LoVo (cell line): Measurements from ENCODE around the gene RAB6A.
"Not testable (repeated sequence)": the region's sequence is repeated elsewhere in the genome, so short reads cannot be mapped to it uniquely, and the experiment has no call there.

ENCODE experiments used
- DNase-seq: peaks from one replicate; pipeline ENCODE4 v3.0.0-alpha.2; 2016; ENCODE audit warnings: low spot score

The RAB6A gene

DNA sequence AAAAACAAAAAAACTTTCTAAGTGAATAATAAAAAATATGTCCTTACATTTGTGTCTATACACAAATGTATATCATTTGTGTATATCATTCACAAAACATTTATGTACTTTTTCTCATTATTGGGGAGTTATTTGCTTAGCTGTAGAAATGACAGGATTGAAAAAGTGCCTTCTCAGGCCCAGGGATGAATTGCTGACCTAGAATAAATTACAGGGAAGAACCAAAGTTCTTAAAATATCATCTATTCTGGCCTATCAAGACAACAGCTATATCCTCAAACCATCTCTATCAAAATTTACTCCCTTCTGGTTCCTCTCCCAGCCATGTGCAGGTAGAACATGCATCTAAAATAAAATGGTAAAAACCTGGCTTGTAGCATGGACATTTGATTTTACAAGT is 1.9 kb upstream of the RAB6A start:
- DNase-seq, result no peak

DNA sequence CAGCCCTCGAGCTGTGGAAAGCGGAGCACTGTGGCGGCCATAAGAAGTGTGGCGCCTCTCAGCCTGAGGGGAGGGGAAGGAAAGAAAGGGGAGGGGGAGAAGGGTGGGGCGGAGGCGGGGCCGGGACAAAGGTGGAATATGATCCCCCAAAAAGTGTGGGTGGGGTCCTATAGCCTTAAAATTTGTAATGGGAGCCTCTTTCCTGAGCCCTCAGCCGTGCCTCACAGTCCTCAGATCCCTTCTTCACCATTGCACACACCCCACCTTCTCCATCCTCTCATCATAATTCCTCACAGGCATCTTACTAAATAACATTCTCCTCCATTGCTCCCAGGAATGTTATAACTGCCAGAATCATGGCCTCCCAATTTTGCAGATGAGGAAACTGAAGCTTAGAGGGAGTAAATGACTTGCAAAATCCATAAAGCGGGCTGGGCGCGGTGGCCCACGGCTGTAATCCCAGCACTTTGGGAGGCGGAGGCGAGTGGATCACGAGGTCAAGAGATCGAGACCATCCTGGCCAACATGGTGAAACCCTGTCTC is 600 bp upstream of the RAB6A start:
- no peak for DNase-seq

DNA sequence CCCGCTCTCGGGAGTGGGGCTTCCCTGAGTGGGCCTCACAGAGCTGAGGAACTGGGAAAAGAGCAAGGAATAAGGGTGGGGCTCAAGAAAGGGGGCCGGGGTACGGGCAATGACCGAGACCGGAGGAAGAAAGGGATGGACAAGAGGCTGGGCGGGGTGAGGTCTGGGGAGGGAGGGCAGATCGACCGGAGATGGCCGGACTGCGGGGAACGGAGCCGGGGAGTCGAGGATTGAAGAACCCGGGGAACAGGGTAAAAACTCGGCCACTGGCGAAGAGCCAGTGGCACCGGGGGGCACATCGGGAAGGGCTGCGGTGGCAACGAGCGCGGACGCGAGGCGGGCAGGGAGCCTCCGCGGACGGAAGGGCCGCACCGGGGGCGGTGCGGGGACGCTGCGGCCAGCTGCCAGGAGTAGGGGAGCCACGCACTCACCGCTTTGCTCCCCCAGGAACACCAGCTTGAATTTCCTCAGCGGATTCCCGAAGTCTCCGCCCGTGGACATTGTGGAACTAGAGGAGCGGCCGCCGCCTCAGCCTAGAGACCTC is 667 bp downstream of the RAB6A start:
- no peak for DNase-seq

DNA sequence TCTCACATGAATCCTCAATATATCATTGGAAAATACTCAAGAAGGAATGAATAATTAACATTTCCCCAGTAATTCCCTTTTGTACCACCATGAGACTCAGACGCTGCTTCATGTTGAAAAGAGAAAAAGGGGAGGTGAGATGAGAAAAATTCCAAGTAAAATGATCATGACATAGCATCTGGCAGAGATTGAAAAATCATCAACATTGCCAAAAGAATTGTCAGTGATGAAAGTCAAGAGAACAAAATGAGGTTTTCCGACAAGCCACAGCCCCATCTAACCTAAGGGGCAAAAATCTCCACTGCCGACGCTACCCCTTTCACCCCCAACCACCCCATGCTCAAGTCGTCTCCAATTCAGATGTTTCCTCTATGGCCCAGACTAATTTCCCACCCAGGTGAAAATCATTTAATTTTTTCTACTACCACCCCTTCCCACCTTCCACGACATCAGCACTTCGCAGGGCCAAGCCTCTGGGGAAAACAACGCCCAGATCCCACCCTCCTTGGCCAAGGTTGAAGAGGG is 1.2 kb downstream of the RAB6A start:
- no peak for DNase-seq

DNA sequence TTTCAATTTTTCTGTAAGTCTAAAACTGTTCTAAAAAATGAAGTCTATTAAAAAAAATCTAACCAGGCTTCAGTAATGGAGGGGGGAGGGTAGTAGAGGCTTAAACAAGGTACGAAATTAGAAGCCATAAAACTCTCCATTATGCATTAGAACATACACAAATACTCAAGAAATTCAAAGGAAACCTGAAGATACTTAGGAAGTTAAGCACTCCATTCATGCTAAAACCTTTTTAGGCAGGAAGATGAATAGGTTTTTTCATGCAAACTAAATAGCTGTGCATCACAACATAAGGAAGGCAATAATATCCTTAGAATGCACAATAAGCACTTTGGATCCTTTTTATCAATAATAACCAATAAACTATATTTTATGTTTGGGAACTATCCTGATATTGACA is 2.4 kb downstream of the RAB6A start:
- DNase-seq, result no peak

DNA sequence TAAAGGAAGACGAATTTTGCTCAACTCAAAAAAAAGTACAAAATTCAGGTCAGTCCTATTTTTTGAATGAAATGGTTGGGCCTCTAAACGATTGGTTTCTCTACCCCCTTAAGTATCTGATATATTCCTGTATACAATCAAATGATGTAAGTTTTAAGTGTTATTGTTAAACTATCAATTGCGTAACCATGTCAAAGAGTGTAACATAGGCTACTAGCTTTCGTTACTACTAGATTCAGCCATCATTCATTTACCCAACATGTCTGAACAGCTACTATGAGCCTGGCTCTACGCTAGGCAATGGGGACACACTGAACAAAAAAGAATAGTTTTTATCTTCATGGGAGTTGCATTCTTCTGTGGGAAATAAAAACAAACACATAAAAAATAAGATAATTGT is 3.3 kb downstream of the RAB6A start:
- DNase-seq, result no peak

DNA sequence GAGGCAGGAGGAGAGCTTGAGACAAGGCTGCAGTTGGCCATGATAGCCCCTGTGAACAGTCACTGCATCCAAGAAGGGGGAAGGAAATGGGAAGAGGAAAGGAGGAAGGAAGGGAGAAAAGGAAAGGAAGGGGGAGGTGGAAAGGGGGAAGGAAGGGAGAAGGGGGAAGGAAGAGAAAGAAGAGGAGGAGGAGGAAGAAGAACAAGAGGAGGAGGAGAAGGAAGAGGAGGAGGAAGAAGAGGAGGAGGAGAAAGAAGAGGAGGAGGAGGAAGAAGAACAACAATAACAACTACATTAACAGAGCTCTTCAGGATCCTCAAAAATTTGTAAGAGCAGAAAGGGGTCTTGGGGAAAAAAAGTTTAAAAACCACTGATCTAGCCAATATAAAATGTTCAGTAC is 5.2 kb downstream of the RAB6A start:
- DNase-seq, result no peak

DNA sequence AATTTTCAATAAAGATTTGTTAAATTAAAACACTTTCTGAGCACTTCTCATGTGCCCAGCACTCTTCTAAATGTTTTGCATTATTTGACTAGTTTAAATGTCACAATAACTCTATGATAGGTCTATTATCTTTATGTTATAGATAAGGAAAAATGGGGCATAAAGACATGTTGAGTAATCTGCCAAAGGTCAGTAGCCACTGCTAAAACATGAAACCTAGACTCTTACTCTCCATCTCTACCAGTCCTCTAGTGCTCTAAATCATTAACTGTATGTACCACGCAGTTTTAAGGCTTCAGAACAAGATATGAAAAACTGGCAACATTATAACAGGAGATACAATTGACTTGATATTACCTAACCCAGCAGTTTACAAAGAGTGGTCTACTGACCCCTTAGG is 6.9 kb downstream of the RAB6A start:
- no peak for DNase-seq

DNA sequence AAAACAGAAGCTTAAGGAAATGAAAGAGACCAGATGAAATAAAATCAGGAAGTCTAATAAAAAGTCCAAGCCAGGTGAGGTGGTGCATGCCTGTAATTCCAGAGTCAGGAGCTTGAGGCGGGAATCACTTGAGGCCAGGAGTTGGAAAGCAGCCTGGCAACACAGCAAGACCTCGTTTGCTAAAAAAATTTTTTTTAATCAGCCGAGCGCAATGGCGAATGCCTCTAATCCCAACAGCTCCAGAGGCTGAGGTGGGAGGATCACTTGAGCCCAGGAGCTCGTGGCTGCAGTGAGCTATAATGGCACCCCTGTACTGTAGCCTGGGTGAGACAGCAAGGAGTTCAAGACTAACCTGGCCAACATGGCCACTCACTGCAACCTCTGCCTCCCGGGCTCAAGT is 8.0 kb downstream of the RAB6A start:
- DNase-seq, result peak; percentile 14

DNA sequence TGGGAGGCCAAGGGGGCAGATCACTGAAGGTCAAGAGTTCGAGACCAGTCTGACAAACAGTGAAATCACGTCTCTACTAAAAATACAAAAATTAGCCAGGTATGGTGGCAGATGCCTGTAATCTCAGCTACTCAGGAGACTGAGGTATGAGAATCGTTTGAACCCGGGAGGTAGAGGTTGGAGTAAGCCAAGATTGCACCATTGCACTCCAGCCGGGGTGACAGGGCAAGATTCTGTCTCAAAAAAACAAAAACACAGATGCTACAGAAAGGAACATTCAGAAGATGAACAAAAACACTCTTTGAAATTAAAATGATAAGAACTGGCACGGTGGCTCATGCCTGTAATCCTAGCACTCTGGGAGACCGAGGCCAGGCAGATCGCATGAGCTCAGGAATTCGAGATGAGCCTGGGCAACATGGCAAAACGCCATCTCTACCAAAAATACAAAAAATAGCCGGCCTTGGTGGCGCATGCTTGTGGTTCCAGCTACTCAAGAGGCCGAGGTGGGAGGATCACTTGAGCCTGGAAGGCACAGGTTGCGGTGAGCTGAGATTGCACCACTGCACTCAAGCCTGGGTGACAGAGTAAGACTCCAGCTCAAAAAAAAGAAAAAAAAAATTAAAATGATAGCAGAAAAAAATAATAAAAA is 8.5 kb downstream of the RAB6A start:
- DNase-seq, result no peak

DNA sequence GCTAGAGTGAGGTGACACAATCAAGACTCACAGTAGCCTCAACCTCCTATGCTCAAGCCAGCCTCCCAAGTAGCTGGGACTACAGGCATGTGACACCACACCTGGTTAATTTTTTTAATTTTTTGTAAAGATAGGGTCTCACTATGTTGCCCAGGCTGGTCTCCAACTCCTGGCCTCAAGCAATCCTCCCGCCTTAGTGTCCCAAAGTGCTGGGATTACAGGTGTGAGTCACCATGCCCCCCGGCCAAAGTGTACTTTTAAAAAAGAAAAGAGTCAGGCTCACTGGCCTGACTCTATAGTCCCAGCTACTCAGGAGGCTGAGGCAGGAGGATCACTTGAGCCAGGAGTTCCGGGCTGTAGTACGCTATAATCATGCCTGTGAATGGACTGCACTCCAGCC is 10.0 kb downstream of the RAB6A start:
- DNase-seq, result not testable (repeated sequence)

DNA sequence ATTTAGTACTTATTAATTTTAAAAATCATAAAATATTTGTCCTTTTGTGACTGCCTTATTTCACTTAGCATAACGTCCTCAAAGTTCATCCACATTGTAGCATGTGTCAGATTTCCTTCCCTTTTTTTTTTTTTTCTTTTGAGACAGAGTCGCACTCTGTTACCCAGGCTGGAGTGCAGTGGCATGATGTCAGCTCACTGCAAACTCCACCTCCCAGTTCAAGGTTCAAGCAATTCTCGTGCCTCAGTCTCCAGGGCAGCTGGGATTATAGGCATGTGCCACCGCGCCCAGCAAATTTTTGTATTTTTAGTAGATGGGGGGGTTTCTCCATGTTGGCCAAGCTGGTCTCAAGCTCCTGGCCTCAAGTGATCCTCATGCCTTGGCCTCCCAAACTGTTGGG is 10.6 kb downstream of the RAB6A start:
- no peak for DNase-seq

DNA sequence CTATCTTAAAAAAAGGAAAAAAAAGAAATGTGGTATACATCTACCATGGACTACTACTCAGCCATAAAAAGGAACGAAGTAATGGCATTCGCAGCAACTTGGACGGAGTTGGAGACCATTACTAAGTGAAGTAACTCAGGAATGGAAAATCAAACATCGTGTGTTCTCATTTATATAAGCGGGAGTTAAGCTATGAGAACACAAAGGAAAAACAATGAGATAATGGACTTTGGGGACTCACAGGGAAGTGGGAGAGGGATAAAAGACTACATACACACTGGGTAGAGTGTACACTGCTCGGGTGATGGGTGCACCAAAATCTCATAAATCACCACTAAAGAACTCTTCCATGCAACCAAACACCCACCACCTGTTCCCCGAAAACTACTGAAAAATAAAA is 11.8 kb downstream of the RAB6A start:
- DNase-seq, result no peak

DNA sequence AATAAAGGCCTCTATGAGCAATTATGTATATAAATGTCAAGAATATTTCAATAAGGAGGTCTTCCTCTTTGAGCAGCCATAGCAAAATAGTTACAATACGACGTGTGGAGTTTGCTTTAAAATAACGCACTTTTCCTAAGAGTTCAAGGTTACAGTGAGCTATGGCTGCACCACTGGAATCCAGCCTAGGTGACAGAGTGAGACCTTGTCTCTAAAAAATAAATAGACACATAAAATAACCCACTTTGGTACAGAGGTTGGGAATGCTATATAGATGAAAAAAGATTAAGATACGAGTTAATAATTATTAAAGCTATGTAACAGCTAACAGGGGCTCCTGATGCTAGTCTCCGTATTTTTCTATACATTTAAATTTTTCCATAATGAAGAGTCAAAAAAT is 12.6 kb downstream of the RAB6A start:
- DNase-seq, result no peak

DNA sequence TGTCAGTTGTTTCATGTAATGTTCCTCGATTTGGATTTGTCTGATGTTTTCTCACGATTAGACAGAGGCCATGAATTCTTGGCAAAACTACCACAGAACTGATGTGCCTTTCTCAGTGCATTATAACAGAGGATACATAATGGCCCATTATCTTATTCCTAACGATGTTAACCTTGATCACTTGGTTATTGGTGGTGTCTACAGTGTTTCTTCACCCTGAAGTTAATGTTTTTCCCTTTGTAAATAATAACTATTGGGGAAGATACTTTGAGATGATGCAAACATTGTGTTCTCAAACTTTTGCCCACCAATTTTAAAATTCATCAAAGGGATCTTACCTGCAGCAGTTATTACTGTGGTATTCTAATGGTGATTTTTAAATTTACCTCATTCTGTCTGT is 13.1 kb downstream of the RAB6A start:
- no peak for DNase-seq

DNA sequence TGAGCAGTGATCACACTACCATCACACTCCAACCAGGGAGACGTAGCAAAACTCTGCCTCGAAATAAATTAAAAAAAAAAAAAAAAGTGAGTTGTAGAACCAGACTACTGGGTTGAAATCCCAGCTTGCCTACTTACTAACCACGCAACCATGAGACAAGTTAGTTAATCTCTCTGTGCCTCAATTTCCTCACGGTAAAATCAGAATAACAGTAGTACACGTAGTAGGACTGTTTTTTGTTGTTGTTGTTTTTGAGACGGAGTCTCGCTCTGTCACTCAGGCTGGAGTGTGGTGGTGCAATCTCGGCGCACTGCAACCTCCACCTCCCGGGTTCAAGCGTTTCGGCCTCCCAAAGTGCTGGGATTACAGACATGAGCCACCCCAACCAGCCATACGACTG is 14.2 kb downstream of the RAB6A start:
- DNase-seq, result no peak

DNA sequence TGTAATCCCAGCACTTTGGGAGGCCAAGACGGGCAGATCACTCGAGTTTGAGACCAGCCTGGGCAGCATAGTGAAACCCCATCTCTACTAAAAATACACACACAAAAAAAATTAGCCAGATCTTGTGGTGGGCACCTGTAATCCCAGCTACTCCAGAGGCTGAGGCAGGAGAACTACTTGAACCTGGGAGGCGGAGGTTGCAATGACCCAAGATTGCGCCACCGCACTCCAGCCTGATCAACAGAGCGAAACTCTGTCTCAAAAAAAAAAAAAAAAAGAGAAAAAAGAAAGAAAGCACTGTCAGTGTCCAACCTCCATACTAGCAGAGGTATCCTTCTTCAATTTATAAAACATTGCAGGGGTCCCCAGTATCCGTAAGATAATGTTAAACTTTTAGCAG is 17.8 kb downstream of the RAB6A start:
- no peak for DNase-seq

DNA sequence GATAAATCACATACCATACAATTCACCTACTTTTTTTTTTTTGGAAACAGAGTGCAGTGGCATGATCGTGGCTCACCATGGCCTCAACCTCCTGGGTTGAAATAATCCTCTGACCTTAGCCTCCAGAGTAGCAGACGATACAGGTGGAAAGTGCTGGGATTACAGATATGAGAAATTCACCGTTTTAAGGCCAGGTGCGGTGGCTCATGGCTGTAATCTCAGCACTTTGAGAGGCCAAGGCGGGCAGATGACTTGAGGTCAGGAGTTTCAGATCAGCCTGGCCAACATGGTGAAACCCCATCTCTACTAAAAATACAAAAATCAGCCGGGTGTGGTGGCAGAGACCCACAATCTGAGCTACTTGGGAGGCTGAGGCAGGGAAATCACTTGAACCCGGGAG is 24.9 kb downstream of the RAB6A start:
- not testable (repeated sequence) for DNase-seq

DNA sequence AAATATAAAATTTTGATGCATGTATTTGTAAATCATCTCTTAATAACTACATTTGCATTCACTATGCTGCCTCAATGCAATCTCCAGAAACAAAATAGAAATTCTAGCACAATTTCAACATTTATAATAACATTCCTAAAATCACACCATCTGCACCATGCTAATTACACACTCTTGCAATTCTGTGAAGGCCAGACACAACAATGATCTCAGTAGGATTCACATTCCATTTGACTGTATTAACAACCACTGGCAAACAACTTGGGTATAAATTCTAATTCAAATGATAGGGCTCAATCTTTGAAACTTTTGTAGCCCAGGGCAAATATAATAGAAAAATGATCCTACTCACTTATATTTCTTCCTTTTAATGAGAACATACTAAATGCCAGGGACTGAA is 25.9 kb downstream of the RAB6A start:
- DNase-seq, result no peak

DNA sequence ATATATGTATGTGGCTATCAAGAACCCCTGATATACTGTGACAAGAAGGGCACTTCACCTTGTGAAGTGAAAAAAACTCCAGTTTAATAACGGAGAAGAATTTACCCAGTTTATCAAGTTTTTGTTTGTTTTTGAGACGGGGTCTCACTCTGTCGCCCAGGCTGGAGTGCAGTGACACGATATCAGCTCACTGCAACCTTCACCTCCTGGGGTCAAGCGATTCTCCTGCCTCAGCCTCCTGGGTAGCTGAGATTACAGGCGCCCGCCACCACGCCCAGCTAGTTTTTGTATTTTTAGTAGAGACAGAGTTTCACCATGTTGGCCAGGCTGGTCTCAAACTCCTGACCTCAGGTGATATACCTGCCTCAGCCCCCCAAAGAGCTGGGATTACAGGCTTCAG is 26.9 kb downstream of the RAB6A start:
- DNase-seq, result not testable (repeated sequence)

DNA sequence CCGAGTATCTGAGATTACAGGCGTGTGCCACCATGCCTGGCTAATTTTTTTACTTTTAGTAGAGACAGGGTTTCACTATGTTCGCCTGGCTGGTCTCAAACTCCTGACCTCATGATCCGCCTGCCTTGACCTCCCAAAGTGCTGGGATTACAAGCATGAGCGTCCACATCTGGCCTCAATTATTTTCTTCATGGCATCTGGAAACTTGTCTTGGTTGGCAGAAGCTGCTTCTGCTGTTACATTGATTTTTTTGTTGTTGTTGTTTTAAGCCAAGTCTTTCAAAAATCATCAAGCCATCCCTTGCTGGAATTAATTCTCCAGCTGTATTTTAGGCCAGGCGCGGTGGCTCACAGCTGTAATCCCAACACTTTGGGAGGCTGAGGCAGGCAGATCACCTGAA is 27.9 kb downstream of the RAB6A start:
- DNase-seq, result not testable (repeated sequence)

DNA sequence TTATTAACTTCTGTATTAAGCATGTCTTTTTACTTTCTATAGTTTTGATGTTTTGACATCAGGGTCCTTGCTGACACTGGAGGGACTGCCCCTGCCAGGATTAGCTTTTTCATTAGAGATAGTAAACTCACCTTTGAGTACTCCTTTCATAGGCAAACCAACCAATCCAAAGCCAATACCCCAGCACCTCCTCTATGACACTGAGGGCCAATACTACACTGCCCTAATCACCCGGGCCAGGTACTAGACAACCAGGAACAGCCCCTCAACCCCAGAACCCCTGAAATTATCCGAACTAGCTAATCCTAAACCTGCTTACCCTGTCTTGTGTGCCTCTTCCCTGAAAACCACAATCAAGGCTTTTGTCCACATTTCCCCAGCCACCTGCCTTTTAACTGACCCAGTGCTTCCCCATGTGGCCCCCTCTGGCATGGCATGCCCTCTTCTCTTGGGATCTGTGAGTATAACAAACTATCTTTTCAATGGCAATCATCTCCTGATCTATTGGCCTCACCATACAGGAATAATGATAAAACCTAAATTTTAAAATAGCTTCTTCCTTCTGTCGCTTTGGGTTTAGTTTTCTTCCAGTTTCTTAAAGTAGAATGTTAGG is 31.2 kb downstream of the RAB6A start:
- DNase-seq, result no peak

DNA sequence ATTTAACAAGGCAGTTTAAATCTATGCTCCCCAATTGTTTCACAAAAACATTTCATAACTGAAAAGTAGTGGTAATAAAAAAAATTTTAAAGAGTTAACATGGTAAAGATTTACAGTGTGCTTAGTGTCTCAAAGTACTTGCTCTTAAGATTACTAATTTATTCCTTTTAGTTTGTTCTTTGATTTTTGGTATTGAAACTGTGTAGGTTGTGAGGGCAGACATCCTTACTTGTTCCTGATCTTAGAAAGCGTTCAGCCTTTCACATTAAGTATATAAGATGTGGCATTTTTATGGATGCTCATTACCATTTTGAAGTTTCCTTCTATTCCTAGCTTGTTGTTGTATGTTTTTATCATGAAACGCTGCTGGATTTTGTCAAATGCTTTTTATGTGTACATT is 32.9 kb downstream of the RAB6A start:
- DNase-seq, result no peak

DNA sequence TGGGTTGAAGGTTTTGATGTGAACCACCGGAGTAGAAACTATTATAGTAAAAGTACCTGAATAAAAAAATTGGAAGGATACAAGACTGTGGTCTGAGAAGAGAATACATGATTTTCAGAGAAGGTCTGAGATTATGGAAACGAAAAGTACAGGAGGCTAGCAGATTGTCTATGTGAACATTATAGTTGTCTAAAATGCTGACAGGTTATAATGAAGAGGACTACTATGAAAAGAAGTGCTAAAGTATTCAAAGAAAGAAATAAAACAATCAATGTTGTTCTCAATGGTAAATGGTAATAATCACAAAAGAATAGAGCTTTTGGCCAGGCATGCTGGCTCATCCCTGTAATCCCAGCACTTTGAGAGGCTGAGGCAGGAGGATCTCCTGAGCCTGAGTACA is 34.0 kb downstream of the RAB6A start:
- no peak for DNase-seq
